Subcutaneous abdominal adipose tissue (tissue), 5 donors: Measurements from ENCODE around the gene PRSS21.

Experiments
- H3K27ac ChIP-seq: one replicate; pipeline ENCODE4 v1.7.0; 2013; ENCODE audit warnings: low read depth, mild to moderate bottlenecking, inconsistent platforms, low read length, moderate library complexity
- H3K27me3 ChIP-seq, 5 donors: one replicate each; pipeline ENCODE4 v1.7.0; 2013; ENCODE audit warnings: low read length in 5 of 5, inconsistent platforms in 1 of 5; ENCODE audit not compliant: control insufficient read depth in 5 of 5, insufficient read depth in 4 of 5
- H3K36me3 ChIP-seq, 5 donors: one replicate each; pipeline ENCODE4 v1.7.0; 2013; ENCODE audit warnings: low read length in 5 of 5; ENCODE audit not compliant: control insufficient read depth in 5 of 5, insufficient read depth in 5 of 5
- H3K4me1 ChIP-seq, 5 donors: one replicate each; pipeline ENCODE4 v1.7.0; 2013; ENCODE audit warnings: low read length in 5 of 5, mild to moderate bottlenecking in 3 of 5, moderate library complexity in 1 of 5; ENCODE audit not compliant: control insufficient read depth in 5 of 5, insufficient read depth in 5 of 5
- H3K4me3 ChIP-seq, 5 donors: one replicate each; pipeline ENCODE4 v1.7.0; 2013; ENCODE audit warnings: low read length in 5 of 5, low read depth in 1 of 5
- H3K9ac ChIP-seq, 5 donors: one replicate each; pipeline ENCODE4 v1.7.0; 2013; ENCODE audit warnings: low read length in 5 of 5, mild to moderate bottlenecking in 4 of 5, moderate library complexity in 3 of 5
- H3K9me3 ChIP-seq, 5 donors: one replicate each; pipeline ENCODE4 v1.7.0; 2013; ENCODE audit warnings: low read length in 5 of 5; ENCODE audit not compliant: control insufficient read depth in 5 of 5
- donor health status: healthy.
- donor health status: healthy.
- donor health status: healthy.
- donor health status: healthy.
- donor health status: healthy.

Gene PRSS21

DNA sequence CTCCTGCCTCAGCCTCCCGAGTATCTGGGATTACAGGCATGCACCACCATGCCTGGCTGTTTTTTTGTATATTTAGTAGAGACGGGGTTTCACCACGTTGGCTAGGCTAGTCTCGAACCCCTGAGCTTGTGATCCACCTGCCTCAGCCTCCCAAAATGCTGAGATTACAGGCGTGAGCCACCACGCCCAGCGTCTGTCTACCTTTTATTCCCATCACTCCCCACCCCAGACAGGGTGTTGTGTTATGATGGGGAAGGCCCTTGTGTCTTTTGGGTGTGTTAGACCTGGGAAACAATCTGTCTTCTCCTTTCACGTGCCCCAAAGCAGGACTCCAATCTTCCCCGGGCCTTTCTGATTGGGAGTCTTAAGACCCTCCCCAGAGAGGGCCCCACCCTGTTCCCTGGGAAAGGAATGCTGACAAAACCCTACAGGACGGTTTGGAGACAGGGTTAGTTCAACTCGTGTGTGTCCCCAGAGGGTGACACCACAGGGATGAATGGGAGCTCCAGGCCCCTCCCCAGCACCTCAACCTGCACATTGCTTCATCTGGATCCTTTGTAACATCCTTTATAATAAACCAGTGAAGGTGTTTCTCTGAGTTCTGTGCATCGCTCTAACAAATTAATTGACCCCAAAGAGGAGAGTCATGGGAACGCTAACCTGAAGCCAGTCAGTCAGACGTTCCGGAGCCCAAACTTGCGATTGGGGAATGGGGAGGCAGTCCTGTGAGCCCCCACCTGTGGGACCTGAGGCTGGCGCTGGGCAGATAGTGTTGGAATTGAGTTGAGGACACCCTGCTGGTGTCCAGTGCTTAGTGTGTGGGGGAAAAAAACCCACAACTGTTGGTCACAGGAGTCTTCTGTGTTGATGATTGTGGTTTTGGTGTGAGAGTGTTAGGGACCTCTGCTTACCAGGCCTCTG, 36.8 kb upstream of the PRSS21 start:
- peaks cover 0 to 2% (median 0%) of the 10 kb centered on the region in 5 donors for H3K36me3 ChIP-seq
- no peak overlapping the region for H3K9ac ChIP-seq
- no peak overlapping the region for H3K4me3 ChIP-seq

DNA sequence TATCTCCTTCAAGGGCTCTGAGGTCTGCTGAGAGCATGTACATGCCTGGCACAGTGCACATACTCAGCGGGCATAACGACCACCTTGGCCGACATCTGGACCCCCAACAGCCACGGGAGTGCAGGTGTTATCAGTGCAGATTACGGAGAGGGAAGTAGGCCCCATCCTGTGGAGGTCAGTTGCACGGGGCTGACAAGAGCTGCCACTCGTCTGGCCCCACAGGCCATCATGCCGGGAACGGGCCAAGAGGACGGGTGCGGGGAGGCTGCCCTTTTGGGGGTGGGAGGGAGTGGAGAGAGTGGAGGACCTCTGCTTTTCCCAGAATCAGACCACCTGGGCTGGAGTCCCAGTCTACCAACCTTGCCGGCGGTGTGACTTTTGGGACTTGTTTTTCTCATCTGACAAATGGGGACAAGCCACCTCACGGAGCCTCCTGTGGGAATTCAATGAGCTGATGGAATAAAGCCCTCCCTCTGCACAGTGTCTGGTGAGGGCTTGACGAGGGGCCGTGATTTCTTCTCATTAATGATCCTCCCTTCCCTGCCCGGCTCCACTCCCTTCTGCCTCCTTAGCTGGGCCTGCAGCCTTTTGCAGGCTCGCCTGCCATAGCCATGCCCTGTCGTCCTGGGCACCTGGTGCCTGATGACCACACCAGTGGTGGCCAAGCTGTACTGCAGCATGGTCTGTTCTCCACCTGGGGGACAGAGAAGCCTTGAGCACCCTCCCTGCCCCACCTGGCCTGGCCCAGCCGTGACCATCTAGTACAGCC, 34.3 kb upstream of the PRSS21 start:
- peaks cover 31 to 48% (median 38%) of the 10 kb centered on the region in 5 donors for H3K27me3 ChIP-seq
- H3K27ac ChIP-seq = no peak overlapping the region
- H3K36me3 ChIP-seq = no peaks in the 10 kb centered on the region
- no peak overlapping the region for H3K9ac ChIP-seq
- H3K4me1 ChIP-seq = peaks cover 2 to 23% (median 22%) of the 10 kb centered on the region in 5 donors
- no peak overlapping the region for H3K4me3 ChIP-seq
- H3K9me3 ChIP-seq = no peaks in the 10 kb centered on the region

More for the DNA sequence above, 36.8 kb upstream of the PRSS21 start:
- Histone ChIP-seq H3K9me3 (no peaks in the 10 kb centered on the region), H3K4me1 (peaks cover 10 to 37% (median 33%) of the 10 kb centered on the region in 5 donors), H3K27me3 (peaks cover 16 to 30% (median 18%) of the 10 kb centered on the region in 5 donors), H3K27ac (no peak overlapping the region)

DNA sequence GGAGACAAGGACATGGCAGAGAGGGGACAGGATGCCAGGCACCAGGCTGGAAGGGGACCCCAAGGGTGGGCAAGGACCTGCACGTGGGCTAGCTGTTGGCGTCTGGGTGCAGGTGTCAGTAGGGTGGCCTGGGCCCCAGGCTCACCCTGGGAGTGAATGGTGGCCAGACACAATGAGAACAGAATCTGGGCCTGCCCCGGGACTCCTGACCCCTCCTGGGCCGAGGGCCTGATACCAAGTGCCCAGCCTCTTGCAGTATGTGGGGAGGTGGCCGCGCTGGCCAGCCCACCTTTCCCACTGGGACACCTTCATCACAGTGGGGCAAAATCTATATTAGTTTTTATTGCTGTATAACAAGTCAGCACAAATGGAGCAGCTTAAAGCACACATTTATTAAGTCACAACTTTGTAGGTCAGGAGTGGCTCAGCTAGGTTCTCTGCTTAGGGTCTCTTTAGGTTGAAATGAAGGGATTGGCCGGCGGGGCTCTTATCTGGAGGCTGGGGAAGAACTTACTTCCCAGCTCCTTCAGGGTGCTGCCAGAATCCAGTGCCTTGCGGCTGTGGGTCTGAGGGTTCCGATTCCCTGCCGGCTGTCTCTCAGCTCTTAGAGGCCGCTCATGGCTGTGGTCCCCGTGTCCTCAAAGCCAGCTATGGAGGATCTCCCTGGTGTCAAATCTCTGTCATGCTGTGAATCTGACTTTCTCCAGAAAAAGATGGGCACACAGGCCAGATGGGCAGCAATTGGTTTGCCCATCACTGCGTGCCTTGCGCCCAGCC, 33.3 kb upstream of the PRSS21 start:
- H3K4me3 ChIP-seq = no peak overlapping the region
- peaks cover 34 to 52% (median 47%) of the 10 kb centered on the region in 5 donors for H3K27me3 ChIP-seq
- H3K27ac ChIP-seq = no peak overlapping the region
- no peak overlapping the region for H3K9ac ChIP-seq
- H3K36me3 ChIP-seq = no peaks in the 10 kb centered on the region
- peaks cover 0 to 13% (median 12%) of the 10 kb centered on the region in 5 donors for H3K4me1 ChIP-seq
- H3K9me3 ChIP-seq = no peaks in the 10 kb centered on the region

DNA sequence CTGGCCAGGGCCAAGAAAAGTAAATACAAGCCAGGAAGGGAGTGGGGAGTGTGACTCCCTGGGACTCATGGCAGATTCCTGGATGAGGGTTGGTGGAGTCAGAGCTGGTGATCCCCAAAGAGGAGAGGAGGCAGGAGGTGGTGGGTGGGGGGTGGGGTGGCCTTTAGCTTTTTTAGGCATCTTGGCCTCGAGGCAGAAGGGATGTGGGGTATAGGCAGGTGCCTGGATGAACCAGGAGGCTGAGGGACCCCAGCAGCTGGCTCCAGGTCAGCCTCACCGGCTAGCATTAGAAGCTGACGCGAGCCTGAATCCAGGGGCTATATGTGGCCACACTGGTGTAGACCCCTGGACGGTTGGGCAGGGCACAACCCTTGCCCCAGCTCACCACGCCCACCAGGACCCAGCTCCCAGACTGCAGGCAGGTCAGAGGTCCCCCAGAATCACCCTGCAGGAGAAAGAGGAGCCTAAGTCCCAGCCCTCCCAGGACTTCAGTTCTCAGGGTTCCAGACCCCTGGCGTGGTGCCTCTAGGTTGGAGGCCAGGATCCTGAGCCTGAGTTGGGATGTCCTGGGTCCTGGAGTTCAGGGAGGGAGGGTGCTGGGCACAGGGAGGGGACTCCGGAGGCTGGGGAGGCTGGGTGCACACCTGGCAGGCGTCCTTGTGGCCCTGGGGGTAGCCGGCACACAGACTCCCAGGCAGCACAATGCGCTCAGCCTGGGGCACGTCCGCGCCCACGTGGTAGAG, 32.5 kb upstream of the PRSS21 start:
- H3K27me3 ChIP-seq = peaks cover 34 to 55% (median 51%) of the 10 kb centered on the region in 5 donors
- H3K9ac ChIP-seq = peak overlapping the region in 1 of 5 donors; percentile 28
- H3K36me3 ChIP-seq = no peaks in the 10 kb centered on the region
- H3K4me3 ChIP-seq = peak overlapping the region in 3 of 5 donors; percentile 40 to 48 (median 41)
- H3K4me1 ChIP-seq = peaks cover 0 to 10% (median 8%) of the 10 kb centered on the region in 5 donors
- H3K27ac ChIP-seq = no peak overlapping the region
- H3K9me3 ChIP-seq = no peaks in the 10 kb centered on the region

DNA sequence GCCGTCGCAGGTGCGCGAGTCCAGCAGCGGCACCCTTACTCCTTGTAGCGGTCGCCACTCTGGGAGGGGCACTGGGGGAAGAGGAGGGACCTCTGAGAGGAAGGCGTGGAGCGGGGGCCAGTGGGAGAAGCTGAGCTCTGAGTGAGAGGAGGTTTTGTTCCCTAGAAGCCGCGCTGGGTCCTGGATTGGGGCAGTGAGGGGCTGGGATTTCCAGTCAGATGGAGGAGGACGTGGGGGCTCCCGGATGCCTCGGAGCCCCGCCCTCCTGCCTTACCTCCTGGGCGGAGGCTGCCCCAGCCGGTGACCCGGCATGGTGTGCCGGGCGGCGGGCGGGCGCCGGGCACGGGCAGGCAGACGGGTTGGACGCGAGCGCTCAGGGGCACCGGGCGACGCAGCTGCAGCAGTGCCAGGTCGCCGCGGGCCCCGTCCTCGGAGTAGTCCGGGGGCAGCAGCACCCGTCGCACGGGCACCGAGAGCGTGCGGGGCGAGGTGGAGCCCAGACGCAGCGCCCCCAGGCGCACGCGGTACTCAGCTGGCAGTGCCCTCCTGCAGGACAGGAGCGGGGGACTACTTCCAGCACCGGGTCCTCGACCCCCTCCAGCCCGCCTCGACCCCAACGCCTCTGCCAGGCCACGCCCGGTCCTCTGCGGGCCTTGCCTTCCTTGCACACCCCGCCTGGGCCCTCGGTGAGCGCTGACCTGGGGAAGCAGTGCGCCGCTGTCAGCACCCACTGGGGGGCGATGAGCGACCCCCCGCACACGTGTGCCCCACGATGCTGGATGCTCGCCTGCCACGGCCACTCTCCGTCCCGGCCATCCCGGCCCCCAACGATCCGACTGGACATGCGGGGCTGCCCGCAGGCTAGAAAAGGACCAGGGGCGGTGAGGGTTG, 31.7 kb upstream of the PRSS21 start:
- Histone ChIP-seq H3K27me3 (peaks cover 34 to 60% (median 55%) of the 10 kb centered on the region in 5 donors), H3K27ac (no peak overlapping the region), H3K9me3 (no peaks in the 10 kb centered on the region), H3K4me1 (peaks cover 0 to 10% (median 8%) of the 10 kb centered on the region in 5 donors), H3K4me3 (peak overlapping the region in 3 of 5 donors; percentile 40 to 48 (median 41)), H3K9ac (peak overlapping the region in 1 of 5 donors; percentile 28), H3K36me3 (no peaks in the 10 kb centered on the region)

DNA sequence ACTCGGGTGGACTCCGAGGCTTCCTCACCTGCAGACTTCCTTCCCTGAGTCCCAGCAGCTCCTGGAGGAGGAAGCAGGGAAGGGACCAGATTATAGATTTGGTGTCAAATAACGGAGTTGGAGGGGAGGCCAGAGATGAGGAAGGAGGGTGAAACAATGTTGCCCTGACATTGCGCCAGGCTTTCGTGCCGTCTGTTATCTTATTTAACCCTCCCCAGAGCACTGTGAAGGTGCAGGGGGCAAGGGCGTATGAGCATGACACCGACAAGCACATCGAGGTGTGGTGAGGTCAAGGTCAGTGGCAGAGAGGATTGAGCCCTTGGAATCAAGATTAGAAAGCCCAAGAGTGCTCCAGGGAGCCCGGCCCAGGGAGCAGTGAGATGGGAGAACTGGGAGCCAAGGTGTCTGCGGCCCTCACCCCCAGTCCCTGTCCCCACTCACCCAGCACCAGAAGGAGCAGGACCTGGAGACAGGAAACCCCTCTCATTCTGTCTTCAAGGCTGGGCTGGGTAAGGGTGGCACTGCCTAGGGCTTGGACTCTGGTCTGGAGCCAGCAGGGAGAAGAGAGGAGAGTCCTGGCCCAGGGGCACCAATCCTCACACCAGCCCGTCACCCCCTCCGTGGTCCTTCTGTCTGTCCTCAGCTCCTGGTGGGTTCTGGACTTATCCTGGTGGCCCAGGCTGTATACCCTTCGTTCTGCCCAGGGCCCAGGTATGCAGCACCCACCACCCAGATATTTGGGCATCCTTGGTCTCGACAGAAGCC, 30.8 kb upstream of the PRSS21 start:
- no peak overlapping the region for H3K4me3 ChIP-seq
- no peaks in the 10 kb centered on the region for H3K36me3 ChIP-seq
- no peak overlapping the region for H3K27ac ChIP-seq
- peaks cover 0 to 10% (median 8%) of the 10 kb centered on the region in 5 donors for H3K4me1 ChIP-seq
- no peaks in the 10 kb centered on the region for H3K9me3 ChIP-seq
- peaks cover 37 to 68% (median 64%) of the 10 kb centered on the region in 5 donors for H3K27me3 ChIP-seq
- no peak overlapping the region for H3K9ac ChIP-seq

DNA sequence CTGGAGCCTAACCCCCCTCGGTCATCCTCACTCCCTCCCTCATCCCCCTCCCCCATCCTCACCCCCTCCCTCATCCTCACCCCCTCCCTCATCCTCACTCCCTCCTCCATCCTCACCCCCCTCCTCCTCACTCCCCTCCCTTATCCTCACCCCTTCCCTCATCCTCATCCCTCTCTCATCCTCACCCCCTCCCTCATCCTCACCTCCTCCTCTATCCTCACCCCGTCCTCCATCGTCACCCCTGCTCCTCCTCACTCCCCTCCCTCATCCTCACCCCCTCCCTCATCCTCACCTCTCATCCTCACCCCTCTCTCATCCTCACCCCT, 30.2 kb upstream of the PRSS21 start:
- H3K27me3 ChIP-seq = peaks cover 40 to 71% (median 67%) of the 10 kb centered on the region in 5 donors
- no peak overlapping the region for H3K9ac ChIP-seq
- H3K27ac ChIP-seq = no peak overlapping the region

DNA sequence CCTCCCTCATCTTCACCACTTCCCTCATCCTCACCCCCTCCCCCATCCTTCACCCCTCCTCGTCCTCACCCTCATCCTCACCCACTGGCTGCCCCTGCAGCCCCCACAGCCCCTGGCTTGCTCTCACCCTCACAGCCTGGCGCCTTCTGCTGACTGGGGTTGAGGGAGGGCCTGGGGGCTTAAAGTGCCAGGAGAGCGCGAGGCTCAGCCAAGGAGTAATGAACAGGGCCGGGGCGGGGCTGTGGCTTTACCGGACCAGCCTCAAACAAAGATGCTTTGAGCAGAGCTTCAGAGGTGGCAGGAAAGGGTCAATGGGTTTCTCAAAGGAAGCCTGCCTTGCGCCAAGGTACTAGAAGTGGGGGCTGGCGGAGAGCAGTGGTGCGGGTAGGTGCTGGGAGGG, 29.6 kb upstream of the PRSS21 start, which contains the start of gene PRSS33:
Gene PRSS33, minus strand, starts transcription at position 155 of the 400 bp plus-strand sequence. CDS start 1,013 bp downstream, outside the sequence.
- H3K36me3 ChIP-seq = no peaks in the 10 kb centered on the region
- H3K27me3 ChIP-seq = peaks cover 40 to 74% (median 67%) of the 10 kb centered on the region in 5 donors
- H3K9me3 ChIP-seq = no peaks in the 10 kb centered on the region
- H3K27ac ChIP-seq = no peak within 1 kb of the TSS
- H3K9ac ChIP-seq = no peak within 1 kb of the TSS
- no peak within 1 kb of the TSS for H3K4me3 ChIP-seq
- H3K4me1 ChIP-seq = peaks cover 0 to 10% (median 8%) of the 10 kb centered on the region in 5 donors

More for the DNA sequence above, 30.2 kb upstream of the PRSS21 start:
- no peaks in the 10 kb centered on the region for H3K36me3 ChIP-seq
- H3K9me3 ChIP-seq = no peaks in the 10 kb centered on the region
- H3K4me1 ChIP-seq = peaks cover 0 to 10% (median 8%) of the 10 kb centered on the region in 5 donors
- no peak overlapping the region for H3K4me3 ChIP-seq
